Stimulated activated CD4-positive, alpha-beta T cell treated with anti-CD3 and anti-CD28 coated beads, Interleukin-1b, Interleukin-23, amount 100 ng/mL, for 1 hour (primary cell): ENCODE results near the gene ARHGEF4.
A peak's percentile ranks its signal among the peaks of the same experiment; 100 is the strongest.

Source experiments
- DNase-seq, 2 donors: peaks; one replicate each; pipeline ENCODE4 v3.0.0-alpha.2; 2020; ENCODE audit warnings: low read depth in 2 of 2

ARHGEF4 gene

DNA sequence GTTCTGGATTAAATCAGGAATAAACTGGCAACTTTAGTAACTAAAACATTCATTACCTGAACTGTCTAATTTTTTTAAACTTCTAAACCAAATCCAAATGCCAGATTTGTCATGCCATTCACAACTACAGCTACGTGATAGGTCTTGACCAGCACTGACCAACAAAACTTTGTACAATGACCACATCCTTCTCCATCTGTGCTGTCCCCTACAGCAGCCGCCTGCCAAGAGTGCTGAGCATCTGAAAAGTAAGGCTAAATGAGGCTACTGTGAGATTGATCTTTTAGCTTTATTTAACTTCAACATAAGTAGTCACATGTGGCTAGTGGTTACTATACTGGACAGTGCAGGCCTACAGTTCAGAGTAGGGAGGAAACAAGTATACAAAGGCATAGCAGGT is 248.9 kb downstream of the ARHGEF4 start:
- no peak for DNase-seq

DNA sequence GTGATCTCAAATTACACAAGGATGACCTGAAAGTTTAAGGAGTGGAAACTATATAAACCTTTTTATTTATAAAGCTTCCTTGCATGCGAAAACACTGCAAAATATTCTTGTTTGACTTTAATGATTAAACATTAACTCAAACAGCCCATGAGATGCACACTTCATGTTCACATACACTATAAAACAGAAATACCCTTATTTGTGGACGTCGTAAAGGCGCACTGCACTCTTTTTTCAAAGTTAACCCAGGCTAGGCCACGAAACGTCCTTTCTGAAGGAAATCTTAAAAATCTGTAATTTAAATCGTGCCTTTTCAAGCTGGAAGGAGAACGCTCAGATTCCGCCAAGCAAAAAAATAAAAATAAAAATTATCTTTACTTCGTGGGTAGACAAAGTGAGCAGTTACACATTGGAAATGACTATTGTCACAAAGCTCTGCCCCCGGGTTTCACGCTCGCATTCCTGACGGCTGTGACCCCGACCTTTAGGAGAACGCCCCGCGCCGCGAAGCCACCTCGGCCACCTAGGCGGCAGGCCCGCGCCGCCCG is 255.8 kb downstream of the ARHGEF4 start:
- no peak for DNase-seq

GRCh38 chr2:131093006-131093695 is 256.4 kb downstream of the ARHGEF4 start, which contains the start of gene FAM168B:
Gene FAM168B (minus strand): TSS chr2:131093460. CDS start chr2:131082646, 10,814 bp downstream.
- DNase-seq = peak; percentile 62 to 76

DNA sequence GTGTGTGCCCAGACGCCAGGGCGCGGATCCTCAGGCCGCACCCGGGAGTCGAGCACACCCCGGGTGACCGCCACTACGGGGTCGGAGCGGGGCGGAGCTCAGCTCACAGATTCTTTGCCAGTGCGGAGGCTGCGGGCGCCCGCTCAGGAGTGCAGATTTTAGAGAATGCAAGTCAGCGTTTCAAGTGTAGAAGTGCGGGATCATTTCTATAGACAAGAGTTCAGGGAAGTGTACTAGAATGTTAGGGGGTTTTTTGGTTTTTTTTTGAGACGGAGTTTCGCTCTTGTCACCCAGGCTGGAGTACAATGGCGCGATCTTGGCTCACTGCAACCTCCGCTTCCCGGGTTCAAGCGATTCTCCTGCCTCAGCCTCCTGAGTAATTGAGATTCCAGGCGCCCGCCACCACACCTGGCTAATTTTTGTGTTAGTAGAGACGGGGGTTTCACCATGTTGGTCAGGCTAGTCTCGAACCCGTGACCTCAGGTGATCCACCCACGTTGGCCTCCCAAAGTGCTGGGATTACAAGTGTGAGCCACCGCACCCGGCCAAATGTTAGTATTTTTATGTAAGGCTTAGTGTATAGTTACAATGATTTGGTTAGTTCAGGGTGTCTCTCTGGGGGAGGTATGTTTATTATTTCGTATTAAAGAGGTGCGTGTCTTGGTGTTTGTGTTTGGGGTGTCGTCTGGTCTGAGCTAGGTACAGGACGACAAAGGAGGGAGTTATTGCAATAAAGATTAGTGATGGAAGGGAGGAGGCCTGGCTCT is 257.2 kb downstream of the ARHGEF4 start:
- DNase-seq = no peak

GRCh38 chr2:131094463-131095281 is 258.0 kb downstream of the ARHGEF4 start:
- DNase-seq = no peak
